Measurements from ENCODE around the gene DDAH1. TPM values are rescaled to one million over a fixed set of nuclear protein-coding genes. Genes with fewer than 3 reads are reported as not detected.

DDAH1 gene
- total and polyA plus RNA-seq, 2 of the 8 experiments (the other 6 are each of a cell fraction or from before 2014, with no cell fraction given): 22.8 to 54.5 TPM

DNA sequence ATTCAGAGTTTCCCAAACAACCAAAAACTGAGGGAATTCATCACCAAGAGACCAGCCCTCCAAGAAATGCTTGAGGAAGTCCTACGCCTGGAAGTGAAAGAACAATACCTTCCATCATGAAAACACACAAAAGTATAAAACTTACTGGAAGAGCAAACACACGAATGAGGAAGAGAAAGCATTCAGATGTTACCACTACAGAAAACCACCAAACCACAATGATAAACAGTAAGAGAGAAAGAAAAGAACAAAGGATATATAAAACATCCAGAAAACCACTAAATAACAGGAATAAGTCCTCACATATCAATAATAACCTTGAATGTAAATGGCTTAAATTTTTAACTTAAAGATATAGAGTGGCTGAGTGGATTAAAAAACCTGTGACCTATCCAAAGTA, 130.0 kb downstream of the DDAH1 start:
- Histone ChIP-seq H2BK120ac (replicated peaks; ENCODE audit: low read depth, low read length) (no peak overlapping the region), H3K27ac (ENCODE audit: low read depth, low read length) (no peak overlapping the region), H3K4me2 (ENCODE audit: insufficient read depth in 1 of 2, low read depth in 2 of 2, low read length in 2 of 2) (no peak overlapping the region), H3K18ac (ENCODE audit: extremely low read depth, low read length) (no peak overlapping the region), H3K9ac (replicated peaks in 1 of 4; ENCODE audit: extremely low read depth in 1 of 4, low read depth in 3 of 4, low read length in 3 of 4) (no peak overlapping the region), H3K4me3 (ENCODE audit: extremely low read depth in 1 of 4, insufficient read depth in 2 of 4, low read depth in 3 of 4, low read length in 4 of 4) (no peak overlapping the region), H3K23ac (ENCODE audit: insufficient read length) (no peak overlapping the region), H3K23me2 (ENCODE audit: low read depth, low read length) (no peaks in the 10 kb centered on the region), H4K5ac (ENCODE audit: insufficient read length, low read depth, low read length) (no peak overlapping the region), H3K36me3 (ENCODE audit: control insufficient read depth in 2 of 4, insufficient read depth in 4 of 4, low read length in 3 of 4) (no peaks in the 10 kb centered on the region), H3K4ac (replicated peaks; ENCODE audit: insufficient read length, low read depth, low read length) (no peak overlapping the region), H4K91ac (replicated peaks; ENCODE audit: insufficient read length, low read length) (no peak overlapping the region), H2BK5ac (ENCODE audit: low read depth, low read length) (no peak overlapping the region), H4K20me1 (replicated peaks in 1 of 2; ENCODE audit: control insufficient read depth in 1 of 2, insufficient read depth in 2 of 2, low read length in 2 of 2) (no peaks in the 10 kb centered on the region), H2AFZ (ENCODE audit: low read length) (no peak overlapping the region), H3K79me1 (ENCODE audit: low read depth, low read length) (no peaks in the 10 kb centered on the region), H3K14ac (ENCODE audit: insufficient read length) (no peak overlapping the region), H2BK12ac (ENCODE audit: low read depth, low read length) (no peak overlapping the region), H3K27me3 (replicated peaks in 1 of 4; ENCODE audit: control insufficient read depth in 3 of 4, extremely low read depth in 1 of 4, insufficient read depth in 3 of 4, low read length in 3 of 4) (no peaks in the 10 kb centered on the region), H2BK15ac (ENCODE audit: low read length) (no peak overlapping the region), H3K56ac (replicated peaks; ENCODE audit: insufficient read length, low read depth, low read length) (no peak overlapping the region), H4K8ac (ENCODE audit: extremely low read depth, insufficient read depth, low read length) (no peak overlapping the region), H2BK20ac (ENCODE audit: low read length) (no peak overlapping the region), H3K4me1 (replicated peaks in 1 of 4; ENCODE audit: control insufficient read depth in 3 of 4, insufficient read depth in 4 of 4, low read length in 3 of 4) (peaks cover 0 to 6% (median under 1%) of the 10 kb centered on the region in 4 experiments; a peak in 4 of 7 replicates), H3K79me2 (ENCODE audit: control insufficient read depth in 1 of 2, insufficient read depth in 2 of 2, low read length in 2 of 2) (no peaks in the 10 kb centered on the region), H2AK5ac (ENCODE audit: low read depth, low read length) (no peak overlapping the region), H3K9me3 (ENCODE audit: insufficient read depth in 2 of 2, low read depth in 1 of 2, low read length in 1 of 2) (no peaks in the 10 kb centered on the region)
- 85% methylated on average over 2 of the region's 2 CpGs; no CpG with 5 or more reads in 1 of the 2 experiments for WGBS, 2 experiments (ENCODE audit: extremely low coverage in 1 of 2, insufficient coverage in 1 of 2, insufficient read length in 1 of 2, insufficient replicate concordance in 2 of 2, low coverage in 1 of 2, low lambda C conversion rate in 2 of 2, missing lambda C conversion rate in 1 of 2)
- POLR2A ChIA-PET (ENCODE audit: partially characterized antibody): no interaction called here
- no peak for FAIRE-seq
- CTCF ChIA-PET (ENCODE audit: partially characterized antibody): no interaction called here
- no peak for DNase-seq (ENCODE audit: low read depth in 1 of 2, low spot score in 2 of 2)
- no peak for TF ChIP-seq GTF2F1 (IDR thresholded peaks at IDR 0.05; ENCODE audit: borderline replicate concordance, low read depth, low read length)
- no peak for TF ChIP-seq CREB1 (IDR thresholded peaks at IDR 0.05)
- TF ChIP-seq HDAC6 (IDR thresholded peaks at IDR 0.05; ENCODE audit: low read depth, low read length): no peak
- TF ChIP-seq TCF12 (IDR thresholded peaks at IDR 0.05; ENCODE audit: low read depth, low read length): no peak
- TF ChIP-seq, protein P1, sequence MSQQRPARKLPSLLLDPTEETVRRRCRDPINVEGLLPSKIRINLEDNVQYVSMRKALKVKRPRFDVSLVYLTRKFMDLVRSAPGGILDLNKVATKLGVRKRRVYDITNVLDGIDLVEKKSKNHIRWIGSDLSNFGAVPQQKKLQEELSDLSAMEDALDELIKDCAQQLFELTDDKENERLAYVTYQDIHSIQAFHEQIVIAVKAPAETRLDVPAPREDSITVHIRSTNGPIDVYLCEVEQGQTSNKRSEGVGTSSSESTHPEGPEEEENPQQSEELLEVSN (IDR thresholded peaks at IDR 0.05): no peak
- TF ChIP-seq, protein P2, sequence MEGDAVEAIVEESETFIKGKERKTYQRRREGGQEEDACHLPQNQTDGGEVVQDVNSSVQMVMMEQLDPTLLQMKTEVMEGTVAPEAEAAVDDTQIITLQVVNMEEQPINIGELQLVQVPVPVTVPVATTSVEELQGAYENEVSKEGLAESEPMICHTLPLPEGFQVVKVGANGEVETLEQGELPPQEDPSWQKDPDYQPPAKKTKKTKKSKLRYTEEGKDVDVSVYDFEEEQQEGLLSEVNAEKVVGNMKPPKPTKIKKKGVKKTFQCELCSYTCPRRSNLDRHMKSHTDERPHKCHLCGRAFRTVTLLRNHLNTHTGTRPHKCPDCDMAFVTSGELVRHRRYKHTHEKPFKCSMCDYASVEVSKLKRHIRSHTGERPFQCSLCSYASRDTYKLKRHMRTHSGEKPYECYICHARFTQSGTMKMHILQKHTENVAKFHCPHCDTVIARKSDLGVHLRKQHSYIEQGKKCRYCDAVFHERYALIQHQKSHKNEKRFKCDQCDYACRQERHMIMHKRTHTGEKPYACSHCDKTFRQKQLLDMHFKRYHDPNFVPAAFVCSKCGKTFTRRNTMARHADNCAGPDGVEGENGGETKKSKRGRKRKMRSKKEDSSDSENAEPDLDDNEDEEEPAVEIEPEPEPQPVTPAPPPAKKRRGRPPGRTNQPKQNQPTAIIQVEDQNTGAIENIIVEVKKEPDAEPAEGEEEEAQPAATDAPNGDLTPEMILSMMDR (IDR thresholded peaks at IDR 0.05; ENCODE audit: control extremely low read depth in 1 of 3, insufficient read depth in 1 of 3, low read depth in 1 of 3, low read length in 3 of 3): no peak
